SK-N-SH (cell line): Measurements from ENCODE around the gene DYNLT1.

Source experiments
- ELF1 ChIP-seq: IDR thresholded peaks from 2 replicates; pipeline ENCODE4 v1.4.0; 2012
- POLR2AphosphoS5 ChIP-seq: IDR thresholded peaks from 2 replicates; pipeline ENCODE4 v1.6.1; 2012; ENCODE audit warnings: low read depth, low read length
- RAD21 ChIP-seq: IDR thresholded peaks from 2 replicates; pipeline ENCODE4 v1.6.1; 2012; ENCODE audit warnings: mild to moderate bottlenecking, low read length
- SIN3A ChIP-seq: IDR thresholded peaks from 2 replicates; pipeline ENCODE4 v1.6.1; 2012; ENCODE audit warnings: low read depth, mild to moderate bottlenecking, low read length, moderate library complexity, borderline replicate concordance
- TAF1 ChIP-seq: IDR thresholded peaks from 2 replicates; pipeline ENCODE4 v1.6.1; 2012; ENCODE audit warnings: low read depth, mild to moderate bottlenecking, low read length, moderate library complexity, borderline replicate concordance
- TF ChIP-seq, protein P1 (sequence below): fragments of 200-600 bp; sonication (generic); IDR thresholded peaks from 2 replicates; pipeline ENCODE4 v1.6.1; 2017; ENCODE audit warnings: antibody characterized with exemption, mild to moderate bottlenecking, moderate library complexity
- TF ChIP-seq, protein P2 (sequence below): IDR thresholded peaks from 2 replicates; pipeline ENCODE4 v1.6.1; 2012; ENCODE audit warnings: mild to moderate bottlenecking, low read depth, low read length, moderate library complexity
- TF ChIP-seq, protein P3 (sequence below): IDR thresholded peaks from 2 replicates; pipeline ENCODE4 v1.4.0; 2012; ENCODE audit warnings: low read depth, borderline replicate concordance

DNA sequence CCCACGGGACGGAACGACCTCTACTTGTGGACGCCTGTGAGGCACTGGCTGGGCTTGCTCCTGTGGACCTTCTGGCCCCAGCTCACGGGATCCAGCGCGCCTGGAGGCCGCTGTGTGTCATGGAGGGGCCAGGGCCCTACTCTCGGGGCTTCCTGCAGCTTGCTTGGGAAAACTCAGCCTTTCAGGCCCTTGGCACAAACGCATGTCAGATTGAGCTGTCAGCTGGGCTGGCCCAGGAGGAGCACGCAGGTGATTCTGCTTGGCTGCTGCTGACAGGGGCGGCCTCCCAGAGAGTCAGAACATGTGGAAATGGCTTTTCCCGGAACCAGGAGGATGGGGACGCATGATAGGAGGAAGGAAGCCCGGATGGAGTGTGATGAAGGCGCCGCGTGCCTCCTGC, 44.9 kb downstream of the DYNLT1 start:
- TF ChIP-seq, protein P1, sequence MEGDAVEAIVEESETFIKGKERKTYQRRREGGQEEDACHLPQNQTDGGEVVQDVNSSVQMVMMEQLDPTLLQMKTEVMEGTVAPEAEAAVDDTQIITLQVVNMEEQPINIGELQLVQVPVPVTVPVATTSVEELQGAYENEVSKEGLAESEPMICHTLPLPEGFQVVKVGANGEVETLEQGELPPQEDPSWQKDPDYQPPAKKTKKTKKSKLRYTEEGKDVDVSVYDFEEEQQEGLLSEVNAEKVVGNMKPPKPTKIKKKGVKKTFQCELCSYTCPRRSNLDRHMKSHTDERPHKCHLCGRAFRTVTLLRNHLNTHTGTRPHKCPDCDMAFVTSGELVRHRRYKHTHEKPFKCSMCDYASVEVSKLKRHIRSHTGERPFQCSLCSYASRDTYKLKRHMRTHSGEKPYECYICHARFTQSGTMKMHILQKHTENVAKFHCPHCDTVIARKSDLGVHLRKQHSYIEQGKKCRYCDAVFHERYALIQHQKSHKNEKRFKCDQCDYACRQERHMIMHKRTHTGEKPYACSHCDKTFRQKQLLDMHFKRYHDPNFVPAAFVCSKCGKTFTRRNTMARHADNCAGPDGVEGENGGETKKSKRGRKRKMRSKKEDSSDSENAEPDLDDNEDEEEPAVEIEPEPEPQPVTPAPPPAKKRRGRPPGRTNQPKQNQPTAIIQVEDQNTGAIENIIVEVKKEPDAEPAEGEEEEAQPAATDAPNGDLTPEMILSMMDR, result no peak
- TF ChIP-seq SIN3A, result no peak
- no peak for TF ChIP-seq POLR2AphosphoS5
- no peak for TF ChIP-seq RAD21
- no peak for TF ChIP-seq ELF1
- TF ChIP-seq, protein P2, sequence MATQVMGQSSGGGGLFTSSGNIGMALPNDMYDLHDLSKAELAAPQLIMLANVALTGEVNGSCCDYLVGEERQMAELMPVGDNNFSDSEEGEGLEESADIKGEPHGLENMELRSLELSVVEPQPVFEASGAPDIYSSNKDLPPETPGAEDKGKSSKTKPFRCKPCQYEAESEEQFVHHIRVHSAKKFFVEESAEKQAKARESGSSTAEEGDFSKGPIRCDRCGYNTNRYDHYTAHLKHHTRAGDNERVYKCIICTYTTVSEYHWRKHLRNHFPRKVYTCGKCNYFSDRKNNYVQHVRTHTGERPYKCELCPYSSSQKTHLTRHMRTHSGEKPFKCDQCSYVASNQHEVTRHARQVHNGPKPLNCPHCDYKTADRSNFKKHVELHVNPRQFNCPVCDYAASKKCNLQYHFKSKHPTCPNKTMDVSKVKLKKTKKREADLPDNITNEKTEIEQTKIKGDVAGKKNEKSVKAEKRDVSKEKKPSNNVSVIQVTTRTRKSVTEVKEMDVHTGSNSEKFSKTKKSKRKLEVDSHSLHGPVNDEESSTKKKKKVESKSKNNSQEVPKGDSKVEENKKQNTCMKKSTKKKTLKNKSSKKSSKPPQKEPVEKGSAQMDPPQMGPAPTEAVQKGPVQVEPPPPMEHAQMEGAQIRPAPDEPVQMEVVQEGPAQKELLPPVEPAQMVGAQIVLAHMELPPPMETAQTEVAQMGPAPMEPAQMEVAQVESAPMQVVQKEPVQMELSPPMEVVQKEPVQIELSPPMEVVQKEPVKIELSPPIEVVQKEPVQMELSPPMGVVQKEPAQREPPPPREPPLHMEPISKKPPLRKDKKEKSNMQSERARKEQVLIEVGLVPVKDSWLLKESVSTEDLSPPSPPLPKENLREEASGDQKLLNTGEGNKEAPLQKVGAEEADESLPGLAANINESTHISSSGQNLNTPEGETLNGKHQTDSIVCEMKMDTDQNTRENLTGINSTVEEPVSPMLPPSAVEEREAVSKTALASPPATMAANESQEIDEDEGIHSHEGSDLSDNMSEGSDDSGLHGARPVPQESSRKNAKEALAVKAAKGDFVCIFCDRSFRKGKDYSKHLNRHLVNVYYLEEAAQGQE, result no peak
- TF ChIP-seq, protein P3, sequence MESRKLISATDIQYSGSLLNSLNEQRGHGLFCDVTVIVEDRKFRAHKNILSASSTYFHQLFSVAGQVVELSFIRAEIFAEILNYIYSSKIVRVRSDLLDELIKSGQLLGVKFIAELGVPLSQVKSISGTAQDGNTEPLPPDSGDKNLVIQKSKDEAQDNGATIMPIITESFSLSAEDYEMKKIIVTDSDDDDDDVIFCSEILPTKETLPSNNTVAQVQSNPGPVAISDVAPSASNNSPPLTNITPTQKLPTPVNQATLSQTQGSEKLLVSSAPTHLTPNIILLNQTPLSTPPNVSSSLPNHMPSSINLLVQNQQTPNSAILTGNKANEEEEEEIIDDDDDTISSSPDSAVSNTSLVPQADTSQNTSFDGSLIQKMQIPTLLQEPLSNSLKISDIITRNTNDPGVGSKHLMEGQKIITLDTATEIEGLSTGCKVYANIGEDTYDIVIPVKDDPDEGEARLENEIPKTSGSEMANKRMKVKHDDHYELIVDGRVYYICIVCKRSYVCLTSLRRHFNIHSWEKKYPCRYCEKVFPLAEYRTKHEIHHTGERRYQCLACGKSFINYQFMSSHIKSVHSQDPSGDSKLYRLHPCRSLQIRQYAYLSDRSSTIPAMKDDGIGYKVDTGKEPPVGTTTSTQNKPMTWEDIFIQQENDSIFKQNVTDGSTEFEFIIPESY, result no peak
- TF ChIP-seq TAF1, result no peak
